Right hindlimb (tissue), 1 donor: ENCODE measurements around the gene MRPS30.
"Not testable (repeated sequence)": the region's sequence is repeated elsewhere in the genome, so short reads cannot be mapped to it uniquely, and the experiment has no call there.

Experiments
- DNase-seq: peaks from one replicate; pipeline ENCODE4 v3.0.0-alpha.2; 2018

Gene MRPS30

DNA sequence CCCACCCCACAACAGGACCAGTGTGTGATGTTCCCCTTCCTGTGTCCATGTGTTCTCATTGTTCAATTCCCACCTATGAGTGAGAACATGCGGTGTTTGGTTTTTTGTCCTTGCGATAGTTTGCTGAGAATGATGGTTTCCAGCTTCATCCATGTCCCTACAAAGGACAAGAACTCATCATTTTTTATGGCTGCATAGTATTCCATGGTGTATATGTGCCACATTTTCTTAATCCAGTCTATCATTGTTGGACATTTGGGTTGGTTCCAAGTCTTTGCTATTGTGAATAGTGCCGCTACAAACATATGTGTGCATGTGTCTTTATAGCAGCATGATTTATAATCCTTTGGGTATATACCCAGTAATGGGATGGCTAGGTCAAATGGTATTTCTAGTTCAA lies 15.9 kb downstream of the MRPS30 start:
- not testable (repeated sequence) for DNase-seq

GRCh38 chr5:44827681-44828080 lies 18.9 kb downstream of the MRPS30 start:
- no peak for DNase-seq

DNA sequence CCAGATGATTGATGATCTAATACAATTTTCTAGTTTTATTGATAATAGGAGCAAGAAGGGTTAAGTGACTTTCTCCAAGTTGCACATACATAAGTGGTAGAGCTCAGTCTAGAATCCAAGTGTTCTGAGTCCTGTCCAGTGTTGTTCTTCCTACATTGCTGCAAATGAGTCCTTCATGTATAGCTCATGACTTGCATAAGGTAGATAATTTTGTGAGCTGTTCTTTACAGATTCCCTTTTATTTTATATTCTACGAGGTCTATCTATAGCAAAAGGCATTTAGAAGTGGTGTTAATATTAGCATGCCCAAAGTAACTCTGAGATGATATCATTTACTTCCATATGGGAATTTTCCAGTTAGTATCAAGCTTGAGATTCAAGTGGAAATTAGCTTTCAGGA lies 20.0 kb downstream of the MRPS30 start:
- no peak for DNase-seq

DNA sequence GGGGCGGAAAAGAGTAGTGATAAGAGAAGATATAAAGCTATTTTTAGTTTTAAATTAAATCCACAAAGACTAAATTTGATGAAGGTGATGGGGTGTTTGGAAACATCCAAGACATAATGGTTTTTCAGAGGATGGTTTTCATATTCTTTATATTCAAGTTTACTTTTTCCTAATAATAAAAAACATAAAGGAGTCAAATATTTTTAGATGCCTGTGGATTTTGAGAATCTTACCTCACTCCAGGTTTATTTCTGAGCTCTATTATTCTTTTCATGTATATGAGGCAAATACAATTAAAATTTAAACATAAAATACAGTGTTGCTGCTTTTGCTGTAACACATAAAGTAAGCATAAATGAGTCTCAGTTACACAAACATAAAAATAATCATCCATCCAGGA lies 22.2 kb downstream of the MRPS30 start:
- DNase-seq: no peak

DNA sequence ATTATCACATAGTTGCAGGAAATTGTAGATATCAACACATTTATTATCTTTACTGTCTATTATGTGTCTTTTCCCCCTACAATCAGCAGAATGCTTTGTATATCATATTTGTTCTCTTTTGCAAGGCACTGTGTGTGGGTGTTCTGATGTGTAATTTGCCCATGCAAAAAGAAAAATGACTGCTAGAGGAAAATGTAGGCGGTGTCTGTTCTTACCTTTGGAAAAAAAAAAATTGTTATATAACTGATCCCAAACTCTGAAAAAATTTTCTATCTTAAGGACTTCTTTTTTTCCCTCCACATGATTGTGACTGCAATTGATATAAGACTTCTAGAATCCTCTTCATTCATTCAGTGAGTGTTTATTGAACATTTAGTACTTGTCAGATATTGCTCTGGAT lies 24.5 kb downstream of the MRPS30 start:
- no peak for DNase-seq

- DNase-seq: no peak
Observed at GRCh38 chr5:44835693-44836092, 26.9 kb downstream of the MRPS30 start.

- DNase-seq: no peak
Observed at GRCh38 chr5:44839018-44839681, 30.4 kb downstream of the MRPS30 start.

- DNase-seq: no peak
Observed at GRCh38 chr5:44842496-44843282, 33.9 kb downstream of the MRPS30 start.

GRCh38 chr5:44844744-44845143 lies 36.0 kb downstream of the MRPS30 start:
- DNase-seq: no peak

DNA sequence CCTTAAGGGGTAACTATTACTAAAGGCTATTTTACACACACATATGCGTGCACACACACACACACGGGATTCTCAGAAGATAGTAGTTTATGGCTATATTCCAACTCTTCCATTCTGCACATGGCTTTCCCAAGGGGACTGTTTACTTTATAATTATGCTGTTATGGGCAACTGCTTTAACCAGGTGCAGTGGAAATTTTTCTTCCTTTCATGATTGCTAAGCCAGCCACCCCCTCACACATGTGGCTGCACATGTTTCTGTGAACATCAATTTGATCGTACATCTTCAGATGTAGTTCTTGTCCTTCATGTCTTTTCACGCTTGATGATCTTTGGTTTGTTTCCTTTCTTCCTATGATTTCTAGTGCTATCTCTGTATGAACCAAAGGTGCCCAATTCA lies 37.0 kb downstream of the MRPS30 start:
- DNase-seq: no peak

- no peak for DNase-seq
Observed at GRCh38 chr5:44847206-44847852, 38.6 kb downstream of the MRPS30 start.

GRCh38 chr5:44860267-44860666 lies 51.5 kb downstream of the MRPS30 start:
- DNase-seq: no peak

- DNase-seq: no peak
Observed at GRCh38 chr5:44862808-44863207, 54.1 kb downstream of the MRPS30 start.
